GM18498 (cell line): ENCODE measurements around the gene SPRING1.
"Not testable (repeated sequence)": the region's sequence is repeated elsewhere in the genome, so short reads cannot be mapped to it uniquely, and the experiment has no call there.

Experiments
- ATAC-seq: cut with Tn5 transposase; IDR thresholded peaks from one replicate; pipeline ENCODE4 v1.9.1; 2021; ENCODE audit warnings: mild to moderate bottlenecking, moderate library complexity; ENCODE audit not compliant: unreplicated experiment

Gene SPRING1

GRCh38 chr12:116742787-116743186 lies 4.9 kb upstream of the SPRING1 start:
- not testable (repeated sequence) for ATAC-seq

GRCh38 chr12:116739381-116739887 lies 1.6 kb upstream of the SPRING1 start:
- ATAC-seq = no peak

GRCh38 chr12:116736962-116737773 lies 701 bp downstream of the SPRING1 start:
- ATAC-seq = no peak

- ATAC-seq = no peak
Observed at GRCh38 chr12:116735951-116736599, 1.8 kb downstream of the SPRING1 start.

- ATAC-seq = no peak
Observed at GRCh38 chr12:116735084-116735483, 2.8 kb downstream of the SPRING1 start.

- no peak for ATAC-seq
Observed at GRCh38 chr12:116734156-116734768, 3.6 kb downstream of the SPRING1 start.

GRCh38 chr12:116731801-116732200 lies 6.1 kb downstream of the SPRING1 start:
- no peak for ATAC-seq

- no peak for ATAC-seq
Observed at GRCh38 chr12:116727891-116728290, 10.0 kb downstream of the SPRING1 start.

GRCh38 chr12:116727261-116727660 lies 10.6 kb downstream of the SPRING1 start:
- ATAC-seq = no peak

- no peak for ATAC-seq
Observed at GRCh38 chr12:116726694-116727093, 11.2 kb downstream of the SPRING1 start.

GRCh38 chr12:116722245-116722644 lies 15.6 kb downstream of the SPRING1 start:
- ATAC-seq = no peak

- ATAC-seq = no peak
Observed at GRCh38 chr12:116719731-116720528, 17.9 kb downstream of the SPRING1 start.

GRCh38 chr12:116718655-116719454 lies 19.0 kb downstream of the SPRING1 start:
- ATAC-seq = no peak

- no peak for ATAC-seq
Observed at GRCh38 chr12:116717466-116718437, 20.1 kb downstream of the SPRING1 start.

- ATAC-seq = no peak
Observed at GRCh38 chr12:116714175-116714574, 23.7 kb downstream of the SPRING1 start.

- ATAC-seq = no peak
Observed at GRCh38 chr12:116713527-116713926, 24.3 kb downstream of the SPRING1 start.

- ATAC-seq = no peak
Observed at GRCh38 chr12:116712458-116713303, 25.2 kb downstream of the SPRING1 start.
